Suppressor macrophage (primary cell): ENCODE data around the gene PPDPF.

ENCODE experiments used
- DNase-seq, 4 experiments: peaks; one replicate each; pipeline ENCODE4 v3.0.0-alpha.2; 2020 to 2022

The PPDPF gene

GRCh38 chr20:63500902-63501817, 19.4 kb upstream of the PPDPF start:
- no peak for DNase-seq

- no peak for DNase-seq
These were observed 18.5 kb upstream of the PPDPF start for GRCh38 chr20:63501818-63502670.

- no peak for DNase-seq
These were observed 17.8 kb upstream of the PPDPF start for GRCh38 chr20:63502671-63503172.

GRCh38 chr20:63503524-63503923, 17.0 kb upstream of the PPDPF start:
- DNase-seq: no peak

- no peak for DNase-seq
These were observed 15.9 kb upstream of the PPDPF start for GRCh38 chr20:63504642-63505041.

GRCh38 chr20:63505281-63505680, 15.3 kb upstream of the PPDPF start:
- DNase-seq: no peak

- no peak for DNase-seq
These were observed 14.8 kb upstream of the PPDPF start for GRCh38 chr20:63505723-63506122.

GRCh38 chr20:63507083-63507743, 13.4 kb upstream of the PPDPF start:
- DNase-seq: no peak

- no peak for DNase-seq
These were observed 12.3 kb upstream of the PPDPF start for GRCh38 chr20:63508072-63508768.

GRCh38 chr20:63509088-63509564, 11.4 kb upstream of the PPDPF start:
- no peak for DNase-seq

- no peak for DNase-seq
These were observed 7.4 kb upstream of the PPDPF start for GRCh38 chr20:63513207-63513606.

- peak in 3 of 4 experiments; percentile 30 to 56 (median 36) for DNase-seq
These were observed 6.0 kb upstream of the PPDPF start for GRCh38 chr20:63514520-63514919.

GRCh38 chr20:63517376-63518309, 2.9 kb upstream of the PPDPF start:
- DNase-seq: peak in 1 of 4 experiments; percentile 1

- DNase-seq: no peak
These were observed 2.2 kb upstream of the PPDPF start for GRCh38 chr20:63518351-63518861.

- DNase-seq: no peak
These were observed 1.5 kb upstream of the PPDPF start for GRCh38 chr20:63518946-63519667.

- DNase-seq: peak in 1 of 4 experiments; percentile 9
These were observed 679 bp upstream of the PPDPF start for GRCh38 chr20:63519668-63520503.

- peak; percentile 66 to 90 (median 77) for DNase-seq
These were observed 503 bp downstream of the PPDPF start for GRCh38 chr20:63520934-63521601.

GRCh38 chr20:63521602-63522001, 1.0 kb downstream of the PPDPF start:
- no peak for DNase-seq
